Measurements from ENCODE around the gene TFDP2.

DNA sequence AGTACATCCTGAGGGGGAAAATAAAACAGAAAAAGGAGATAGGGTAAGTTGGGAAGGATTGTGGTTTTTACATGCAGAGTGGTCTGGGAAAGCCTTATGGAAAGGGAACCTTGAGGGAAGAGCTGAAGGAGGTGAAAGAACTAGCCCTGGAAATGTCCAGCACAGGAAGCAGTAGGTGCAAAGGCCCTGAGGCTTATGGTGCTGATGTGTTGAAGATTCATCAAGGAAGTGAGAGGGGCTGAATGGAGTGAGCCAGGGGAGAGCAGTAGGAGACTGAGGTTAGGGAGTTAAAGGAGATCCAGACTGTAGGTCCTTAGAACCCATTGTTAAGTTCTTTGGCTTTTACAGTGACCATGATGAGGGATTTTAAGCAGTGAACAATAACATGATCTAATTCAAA is 239.9 kb downstream of the TFDP2 start:
- TF ChIP-seq GATA2 (IDR thresholded peaks at IDR 0.05; ENCODE audit: low read depth, low read length), result no peak
- no peak for TF ChIP-seq GATA3 (IDR thresholded peaks at IDR 0.05; ENCODE audit: low read depth, low read length)
